GM18502 (cell line): Measurements from ENCODE around the gene FGD6.
"Not testable (repeated sequence)": the region's sequence is repeated elsewhere in the genome, so short reads cannot be mapped to it uniquely, and the experiment has no call there.

ENCODE experiments used
- ATAC-seq: cut with Tn5 transposase; IDR thresholded peaks from one replicate; pipeline ENCODE4 v1.9.1; 2021; ENCODE audit warnings: mild to moderate bottlenecking; ENCODE audit not compliant: unreplicated experiment, poor library complexity

FGD6 gene

GRCh38 chr12:95184121-95184520 is 33.1 kb downstream of the FGD6 start:
- no peak for ATAC-seq

- ATAC-seq = no peak
Measured at GRCh38 chr12:95182868-95183415, 34.3 kb downstream of the FGD6 start.

- no peak for ATAC-seq
Measured at GRCh38 chr12:95181103-95181502, 36.2 kb downstream of the FGD6 start.

- no peak for ATAC-seq
Measured at GRCh38 chr12:95179011-95179410, 38.3 kb downstream of the FGD6 start.

- no peak for ATAC-seq
Measured at GRCh38 chr12:95178136-95178535, 39.1 kb downstream of the FGD6 start.

GRCh38 chr12:95177201-95177768 is 40.0 kb downstream of the FGD6 start:
- no peak for ATAC-seq

- ATAC-seq = no peak
Measured at GRCh38 chr12:95173392-95174251, 43.6 kb downstream of the FGD6 start.

- no peak for ATAC-seq
Measured at GRCh38 chr12:95169368-95169767, 47.9 kb downstream of the FGD6 start.

- no peak for ATAC-seq
Measured at GRCh38 chr12:95168746-95169145, 48.5 kb downstream of the FGD6 start.

- ATAC-seq = no peak
Measured at GRCh38 chr12:95164656-95165055, 52.6 kb downstream of the FGD6 start.

- no peak for ATAC-seq
Measured at GRCh38 chr12:95158919-95159318, 58.3 kb downstream of the FGD6 start.

GRCh38 chr12:95151821-95152220 is 65.4 kb downstream of the FGD6 start:
- ATAC-seq = no peak

- ATAC-seq = no peak
Measured at GRCh38 chr12:95151406-95151805, 65.9 kb downstream of the FGD6 start.

GRCh38 chr12:95150501-95150900 is 66.8 kb downstream of the FGD6 start:
- no peak for ATAC-seq

GRCh38 chr12:95147866-95148265 is 69.4 kb downstream of the FGD6 start:
- ATAC-seq = no peak

- no peak for ATAC-seq
Measured at GRCh38 chr12:95146769-95147168, 70.5 kb downstream of the FGD6 start.

- no peak for ATAC-seq
Measured at GRCh38 chr12:95143621-95144205, 73.6 kb downstream of the FGD6 start.

- no peak for ATAC-seq
Measured at GRCh38 chr12:95142431-95143151, 74.7 kb downstream of the FGD6 start.

GRCh38 chr12:95141310-95141709 is 76.0 kb downstream of the FGD6 start:
- no peak for ATAC-seq

GRCh38 chr12:95138031-95138430 is 79.2 kb downstream of the FGD6 start:
- ATAC-seq = not testable (repeated sequence)

GRCh38 chr12:95136598-95136997 is 80.7 kb downstream of the FGD6 start:
- ATAC-seq = no peak
